Stimulated activated naive CD8-positive, alpha-beta T cell treated with anti-CD3 and anti-CD28 coated beads, Interleukin-15, amount 100 ng/mL, for 72 hours (primary cell): ENCODE results near the gene ZNF496.
A peak's percentile ranks its signal among the peaks of the same experiment; 100 is the strongest.

Experiments used
- ATAC-seq: fragments of 150-1000 bp; cut with Tn5 transposase; 2 replicates; pipeline ENCODE4 v1.10.0; 2021; ENCODE audit warnings: mild to moderate bottlenecking, moderate library complexity
- DNase-seq, 2 donors: peaks; one replicate each; pipeline ENCODE4 v3.0.0; 2021 to 2022
- H3K27ac Mint-ChIP-seq, 2 donors: one replicate each; pipeline ENCODE4 v1.8.0; 2022; ENCODE audit warnings: mild to moderate bottlenecking in 2 of 2, mixed read lengths in 2 of 2, moderate library complexity in 2 of 2
- H3K27me3 Mint-ChIP-seq: one replicate; pipeline ENCODE4 v1.8.0; 2022; ENCODE audit warnings: mixed read lengths
- H3K4me1 Mint-ChIP-seq: one replicate; pipeline ENCODE4 v1.8.0; 2022; ENCODE audit warnings: mild to moderate bottlenecking, mixed read lengths
- H3K4me3 Mint-ChIP-seq, 2 donors: one replicate each; pipeline ENCODE4 v1.8.0; 2022; ENCODE audit warnings: mild to moderate bottlenecking in 2 of 2, mixed read lengths in 2 of 2, moderate library complexity in 1 of 2
- H3K9me3 Mint-ChIP-seq, 2 donors: one replicate each; pipeline ENCODE4 v1.8.0; 2022; ENCODE audit warnings: mixed read lengths in 2 of 2

Gene ZNF496

DNA sequence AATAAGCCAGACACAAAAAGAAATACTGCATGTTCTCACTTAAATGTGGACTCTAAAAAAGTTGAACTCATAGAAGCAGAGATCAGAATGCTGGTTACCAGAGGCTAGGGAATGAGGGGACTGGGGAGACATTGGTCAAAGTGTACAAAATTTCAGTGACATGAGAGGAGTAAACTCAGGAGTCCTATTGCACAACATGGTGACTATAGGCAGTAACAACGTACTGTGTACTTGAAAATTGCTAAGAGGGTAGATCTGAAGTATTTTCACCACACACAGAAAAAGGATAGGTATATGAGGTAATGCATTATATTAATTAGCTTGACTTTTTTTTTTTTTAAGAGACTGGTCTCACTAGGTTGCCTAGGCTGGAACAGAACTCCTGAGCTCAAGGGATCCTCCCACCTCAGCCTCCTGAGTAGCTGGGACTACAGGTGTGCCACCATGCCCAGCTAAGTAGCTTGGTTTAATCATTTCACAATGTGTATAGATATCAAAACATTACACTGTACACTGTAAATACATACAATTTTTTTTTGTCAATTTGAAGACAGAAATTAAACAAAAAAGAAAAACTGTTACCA is 7.4 kb downstream of the ZNF496 start:
- H3K27me3 Mint-ChIP-seq: no peaks in the 10 kb centered on the region
- DNase-seq (no peak), ATAC-seq (no peak)
- H3K27ac Mint-ChIP-seq: no peak overlapping the region
- H3K9me3 Mint-ChIP-seq: no peaks in the 10 kb centered on the region
- peaks cover 48% of the 10 kb centered on the region for H3K4me1 Mint-ChIP-seq
- no peak overlapping the region for H3K4me3 Mint-ChIP-seq

DNA sequence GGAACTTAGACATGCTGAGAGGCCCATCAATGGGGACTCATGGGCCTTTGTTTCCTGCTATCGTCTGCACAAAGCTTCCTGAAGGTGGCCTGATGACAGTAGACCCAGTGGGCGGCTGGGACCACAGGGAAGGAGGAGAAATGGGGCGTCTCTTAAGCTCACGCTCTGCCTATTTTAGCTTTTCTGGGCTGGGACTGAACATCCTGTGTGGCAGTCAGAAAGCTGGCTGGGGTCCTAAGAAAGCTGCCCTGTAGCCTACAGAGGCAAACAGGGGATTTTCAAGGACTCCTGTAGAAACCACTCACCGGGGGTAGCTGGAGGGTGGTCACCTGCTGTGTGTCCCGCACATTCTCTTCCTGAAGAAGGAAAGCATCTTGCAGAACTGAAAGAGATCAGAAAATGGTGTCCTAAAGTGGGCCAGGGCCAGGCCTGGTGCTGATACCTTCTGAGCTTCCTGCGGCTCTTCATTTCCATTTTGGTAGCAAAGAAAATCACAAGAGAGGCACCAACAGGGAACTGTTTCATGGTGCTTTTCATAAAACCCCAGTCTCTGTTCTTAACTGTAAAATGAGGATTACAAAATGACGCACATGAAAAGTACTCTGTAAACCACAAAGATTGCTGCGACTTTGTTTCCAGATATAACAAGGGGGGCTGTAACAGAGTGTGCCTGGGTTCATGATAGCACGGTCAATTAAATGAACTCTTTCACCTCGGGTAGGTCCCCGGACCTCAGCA is 8.6 kb downstream of the ZNF496 start:
- Mint-ChIP-seq H3K4me3 (peak overlapping the region; percentile 53 to 86), H3K27ac (peak overlapping the region; percentile 54 to 92), H3K27me3 (no peaks in the 10 kb centered on the region), H3K4me1 (peaks cover 43% of the 10 kb centered on the region), H3K9me3 (no peaks in the 10 kb centered on the region)
- ATAC-seq: peak; percentile 91
- peak in 1 of 2 donors; percentile 76 for DNase-seq

DNA sequence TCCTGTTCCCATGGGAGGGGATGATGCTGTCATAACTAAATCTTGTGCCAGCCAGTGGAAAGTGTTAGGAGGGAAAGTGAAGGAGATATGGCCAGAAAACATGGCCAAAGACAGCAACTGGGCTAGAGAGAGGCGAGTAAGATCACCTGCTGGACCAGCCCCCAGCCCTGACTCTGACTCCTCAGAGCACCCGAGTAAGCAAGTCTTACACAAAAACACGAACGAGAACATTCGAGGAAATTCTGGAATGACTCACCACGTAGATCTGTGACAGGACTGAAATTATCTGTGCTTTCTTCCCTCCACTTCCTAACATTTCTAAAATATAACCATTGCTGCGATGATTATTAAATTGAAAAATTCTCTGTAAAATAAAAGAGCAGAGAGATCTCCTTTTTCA is 9.2 kb downstream of the ZNF496 start:
- peak overlapping the region; percentile 53 to 86 for H3K4me3 Mint-ChIP-seq
- no peaks in the 10 kb centered on the region for H3K9me3 Mint-ChIP-seq
- peaks cover 38% of the 10 kb centered on the region for H3K4me1 Mint-ChIP-seq
- peak in 1 of 2 donors; percentile 53 for DNase-seq
- peak; percentile 68 for ATAC-seq
- H3K27me3 Mint-ChIP-seq: no peaks in the 10 kb centered on the region
- peak overlapping the region; percentile 54 to 92 for H3K27ac Mint-ChIP-seq

- no peak for DNase-seq
- peak overlapping the region in 1 of 2 donors; percentile 57 for H3K27ac Mint-ChIP-seq
- H3K27me3 Mint-ChIP-seq: no peaks in the 10 kb centered on the region
- H3K4me1 Mint-ChIP-seq: peaks cover 10% of the 10 kb centered on the region
- ATAC-seq: peak; percentile 54
- no peaks in the 10 kb centered on the region for H3K9me3 Mint-ChIP-seq
- peak overlapping the region in 1 of 2 donors; percentile 44 for H3K4me3 Mint-ChIP-seq
These were observed 14.0 kb downstream of the ZNF496 start for GRCh38 chr1:247317702-247318101.

- DNase-seq: no peak
- Mint-ChIP-seq H3K4me1 (no peaks in the 10 kb centered on the region), H3K4me3 (peak overlapping the region in 1 of 2 donors; percentile 32), H3K9me3 (no peaks in the 10 kb centered on the region), H3K27me3 (no peaks in the 10 kb centered on the region), H3K27ac (peak overlapping the region in 1 of 2 donors; percentile 25)
- no peak for ATAC-seq
These were observed 15.0 kb downstream of the ZNF496 start for GRCh38 chr1:247316590-247317197.

DNA sequence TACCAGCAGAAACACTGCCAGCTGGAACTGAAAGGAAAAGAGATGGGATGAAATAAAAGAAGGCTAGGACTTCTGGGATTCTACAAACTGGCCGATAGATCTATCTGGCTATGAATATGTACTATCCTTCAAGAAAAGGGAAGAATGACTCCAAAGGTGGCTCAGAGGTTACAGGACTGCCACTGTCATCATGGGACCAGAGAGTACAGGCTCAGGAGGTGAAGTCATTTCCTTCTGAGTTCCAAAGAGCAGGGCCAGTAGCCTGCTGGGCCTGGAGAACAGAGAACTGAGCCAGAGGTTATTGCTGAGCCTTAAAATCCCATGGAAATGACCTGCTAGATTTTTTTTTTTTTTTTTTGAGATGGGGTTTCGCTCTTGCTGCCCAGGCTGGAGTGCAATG is 27.6 kb downstream of the ZNF496 start:
- no peak for ATAC-seq
- Mint-ChIP-seq H3K27ac (no peak overlapping the region), H3K27me3 (no peaks in the 10 kb centered on the region), H3K4me1 (no peaks in the 10 kb centered on the region), H3K4me3 (no peak overlapping the region), H3K9me3 (no peaks in the 10 kb centered on the region)
- no peak for DNase-seq

DNA sequence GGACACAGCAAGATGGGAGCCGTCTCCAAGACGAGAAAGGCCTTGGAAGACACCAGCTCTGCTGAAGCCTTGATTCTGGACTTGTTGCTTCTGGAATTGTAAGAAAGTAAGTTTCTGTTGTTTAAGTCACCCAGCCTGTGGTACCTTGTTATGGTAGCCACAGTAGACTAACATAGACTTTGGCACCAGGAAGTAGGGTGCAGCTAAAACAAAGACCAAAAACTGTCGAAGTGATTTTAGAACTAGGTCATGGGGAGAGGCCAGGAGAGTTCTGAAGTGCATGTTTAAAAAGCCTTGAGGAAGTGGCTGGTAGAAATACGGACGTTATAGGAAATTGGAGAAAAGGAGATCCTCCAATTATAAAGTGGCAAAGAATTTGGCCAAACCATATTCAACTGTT is 28.5 kb downstream of the ZNF496 start:
- no peak overlapping the region for H3K27ac Mint-ChIP-seq
- H3K4me3 Mint-ChIP-seq: no peak overlapping the region
- ATAC-seq (no peak), DNase-seq (no peak)
- no peaks in the 10 kb centered on the region for H3K9me3 Mint-ChIP-seq
- no peaks in the 10 kb centered on the region for H3K27me3 Mint-ChIP-seq
- H3K4me1 Mint-ChIP-seq: no peaks in the 10 kb centered on the region

DNA sequence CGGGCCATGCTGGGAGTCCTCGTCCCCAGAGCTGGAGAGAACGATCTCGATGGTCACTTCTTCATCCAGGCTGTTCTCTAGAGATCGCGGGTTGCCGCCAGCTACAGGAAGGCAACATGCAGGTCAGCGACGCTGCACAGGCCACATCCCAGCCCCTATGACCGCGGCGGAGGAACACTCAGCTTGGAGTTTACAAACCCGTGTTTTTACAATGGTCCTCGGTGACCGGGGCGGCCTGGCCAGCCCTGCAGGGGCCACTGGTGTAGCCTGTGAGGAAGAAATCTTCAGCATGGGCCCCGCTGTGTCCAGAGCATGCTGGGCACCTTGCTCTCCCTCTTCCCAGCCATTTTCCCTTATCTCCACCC is 30.5 kb downstream of the ZNF496 start:
- no peaks in the 10 kb centered on the region for H3K27me3 Mint-ChIP-seq
- H3K4me3 Mint-ChIP-seq: no peak overlapping the region
- DNase-seq: no peak
- H3K27ac Mint-ChIP-seq: no peak overlapping the region
- no peaks in the 10 kb centered on the region for H3K9me3 Mint-ChIP-seq
- peaks cover 11% of the 10 kb centered on the region for H3K4me1 Mint-ChIP-seq
- ATAC-seq: no peak

DNA sequence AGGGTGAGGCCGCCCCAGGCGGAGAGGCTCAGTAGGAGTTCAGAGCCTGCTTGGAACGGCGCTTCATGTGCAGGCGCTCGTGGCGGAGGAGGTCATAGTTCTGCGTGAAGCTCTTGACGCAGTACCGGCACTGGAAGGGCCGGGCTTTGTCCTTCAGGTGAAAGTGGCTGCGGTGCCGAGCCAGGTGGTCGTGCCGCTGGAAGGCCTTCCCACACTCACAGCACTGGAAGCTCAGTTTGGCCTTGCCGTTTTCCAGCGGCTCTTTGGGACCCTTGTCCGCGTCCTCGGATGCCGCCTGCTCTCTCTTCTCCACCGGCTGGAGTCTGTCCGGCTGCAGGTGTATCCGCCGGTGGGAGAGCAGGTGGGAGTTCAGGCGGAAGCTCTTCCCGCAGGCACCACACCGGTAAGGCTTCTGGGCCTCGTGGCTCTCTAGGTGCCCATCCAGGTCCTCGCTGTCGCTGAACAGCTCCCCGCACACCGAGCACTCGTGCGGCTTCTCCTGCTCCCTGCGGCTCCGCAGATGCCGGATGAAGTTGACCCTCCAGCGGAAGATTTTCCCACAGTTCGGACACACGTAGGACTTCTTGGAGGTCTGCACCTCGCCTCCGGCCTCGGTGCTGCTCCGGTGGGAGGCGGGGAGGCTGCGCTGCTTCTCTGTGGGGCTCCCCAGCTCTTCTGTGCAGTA is 31.0 kb downstream of the ZNF496 start:
- H3K4me1 Mint-ChIP-seq: peaks cover 11% of the 10 kb centered on the region
- H3K4me3 Mint-ChIP-seq: no peak overlapping the region
- no peaks in the 10 kb centered on the region for H3K9me3 Mint-ChIP-seq
- H3K27ac Mint-ChIP-seq: no peak overlapping the region
- ATAC-seq: no peak
- no peaks in the 10 kb centered on the region for H3K27me3 Mint-ChIP-seq
- no peak for DNase-seq

DNA sequence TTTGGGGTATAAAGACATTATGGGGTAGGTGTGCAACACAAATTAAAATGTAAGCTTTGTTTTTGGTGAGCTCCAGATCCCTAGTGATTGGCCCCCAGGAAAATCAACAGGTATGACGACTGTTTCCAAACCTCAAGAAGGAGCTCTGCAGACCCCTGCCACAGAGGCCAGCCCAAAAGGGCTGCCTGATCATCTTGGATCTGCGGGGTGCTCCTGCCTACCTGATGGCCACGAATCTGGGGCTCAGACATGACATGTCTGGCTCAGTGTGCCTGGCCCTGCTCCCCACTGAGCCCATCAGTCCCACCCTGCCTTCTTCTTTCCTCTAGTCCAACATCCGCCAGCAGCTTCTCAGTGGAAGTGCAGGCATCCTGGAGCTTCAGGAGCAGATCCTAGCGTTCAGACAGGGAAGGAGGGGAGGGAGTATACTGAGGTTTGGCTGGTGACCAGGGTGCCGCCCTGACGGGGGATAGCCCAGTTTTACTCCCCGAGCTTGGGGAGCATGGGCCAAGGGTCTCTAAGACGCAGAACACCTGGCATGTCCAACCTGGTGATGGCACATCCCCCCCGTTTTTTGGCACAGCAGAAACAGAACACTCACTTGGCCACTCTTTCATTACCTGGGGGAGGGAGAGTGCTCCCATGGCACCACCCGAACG is 31.8 kb downstream of the ZNF496 start:
- Mint-ChIP-seq H3K4me1 (peaks cover 11% of the 10 kb centered on the region), H3K9me3 (no peaks in the 10 kb centered on the region), H3K4me3 (no peak overlapping the region), H3K27ac (no peak overlapping the region), H3K27me3 (no peaks in the 10 kb centered on the region)
- DNase-seq (no peak), ATAC-seq (no peak)

- DNase-seq (no peak), ATAC-seq (no peak)
- Mint-ChIP-seq H3K4me3 (no peak overlapping the region), H3K27ac (no peak overlapping the region), H3K9me3 (no peaks in the 10 kb centered on the region), H3K4me1 (peaks cover 11% of the 10 kb centered on the region), H3K27me3 (no peaks in the 10 kb centered on the region)
These were observed 33.0 kb downstream of the ZNF496 start for GRCh38 chr1:247298701-247299100.

GRCh38 chr1:247298124-247298481 is 33.6 kb downstream of the ZNF496 start:
- H3K27me3 Mint-ChIP-seq: no peaks in the 10 kb centered on the region
- DNase-seq (no peak), ATAC-seq (no peak)
- H3K9me3 Mint-ChIP-seq: no peaks in the 10 kb centered on the region
- peak overlapping the region in 1 of 2 donors; percentile 34 for H3K27ac Mint-ChIP-seq
- no peak overlapping the region for H3K4me3 Mint-ChIP-seq
- H3K4me1 Mint-ChIP-seq: peaks cover 11% of the 10 kb centered on the region

DNA sequence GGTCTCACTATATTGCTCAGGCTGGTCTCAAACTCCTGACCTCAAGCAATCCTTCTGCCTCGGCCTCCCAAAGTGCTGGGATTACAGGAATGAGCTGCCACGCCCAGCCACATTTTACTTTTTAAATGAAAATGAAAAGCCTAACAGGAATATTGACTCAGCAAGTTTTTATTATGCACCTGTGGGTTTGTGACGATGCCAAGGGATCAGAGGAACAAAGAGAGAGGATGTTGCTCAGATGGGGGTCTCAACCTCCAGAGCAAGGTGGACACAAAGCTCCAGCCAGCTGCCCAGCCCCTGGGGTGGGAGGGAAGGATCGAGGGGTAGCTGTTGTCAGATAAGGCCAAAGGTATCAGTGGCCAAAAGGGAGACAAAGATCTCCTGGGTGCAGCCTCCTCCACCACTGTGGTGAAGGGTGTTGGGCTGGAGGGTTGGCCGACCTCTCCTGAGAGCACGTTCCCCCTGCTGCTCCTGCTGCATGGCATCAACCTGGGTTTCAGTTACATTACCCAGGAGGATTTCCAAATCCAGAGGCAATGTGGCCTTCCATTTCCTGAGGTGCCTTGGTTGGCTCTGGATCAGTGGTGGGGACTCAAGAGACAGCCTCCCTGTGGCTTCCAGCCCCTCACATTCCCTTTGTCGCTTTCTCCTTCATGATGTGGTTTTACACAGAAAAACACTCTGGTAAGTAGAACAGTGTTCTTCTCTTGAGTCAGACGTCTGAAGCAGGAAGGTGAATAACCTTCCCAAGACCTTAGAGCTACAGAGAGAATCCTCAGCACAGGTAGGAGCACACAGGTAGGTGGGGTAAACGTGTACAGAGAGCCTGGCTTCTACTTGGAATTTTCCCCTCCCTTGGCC is 34.2 kb downstream of the ZNF496 start:
- Mint-ChIP-seq H3K9me3 (no peaks in the 10 kb centered on the region), H3K27ac (peak overlapping the region in 1 of 2 donors; percentile 75), H3K4me1 (peaks cover 11% of the 10 kb centered on the region), H3K4me3 (no peak overlapping the region), H3K27me3 (no peaks in the 10 kb centered on the region)
- ATAC-seq (peak; percentile 61), DNase-seq (peak in 1 of 2 donors; percentile 16)

DNA sequence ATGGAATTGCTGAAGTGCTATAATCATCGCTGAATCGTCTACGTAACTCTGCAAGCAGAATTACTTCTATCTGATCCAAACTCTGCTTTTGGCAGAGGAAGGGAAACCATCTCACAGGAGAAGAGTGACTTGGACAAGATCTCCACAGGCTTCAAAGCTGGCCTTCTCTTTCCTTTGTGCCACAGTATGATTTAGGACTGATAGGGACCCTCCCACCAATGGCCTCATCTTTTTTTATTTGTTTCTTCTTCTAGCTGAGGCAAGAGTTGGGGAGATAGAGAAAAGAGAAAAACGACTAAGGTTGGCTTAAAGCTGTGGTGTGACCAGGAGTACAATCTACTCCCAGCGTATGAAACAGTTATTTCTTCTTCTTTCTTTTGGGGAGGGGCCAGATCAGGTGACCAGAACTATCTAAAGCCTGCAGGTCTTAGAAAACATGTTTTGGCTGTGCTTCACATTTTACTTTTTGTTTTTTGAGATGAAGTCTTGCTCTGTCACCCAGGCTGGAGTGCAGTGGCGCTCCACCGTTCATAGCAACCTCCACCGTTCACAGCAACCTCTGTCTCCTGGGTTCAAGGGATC is 35.0 kb downstream of the ZNF496 start:
- DNase-seq (no peak), ATAC-seq (no peak)
- H3K9me3 Mint-ChIP-seq: no peaks in the 10 kb centered on the region
- H3K4me3 Mint-ChIP-seq: no peak overlapping the region
- H3K27ac Mint-ChIP-seq: no peak overlapping the region
- H3K4me1 Mint-ChIP-seq: peaks cover 11% of the 10 kb centered on the region
- no peaks in the 10 kb centered on the region for H3K27me3 Mint-ChIP-seq
